ENCODE measurements around the gene SLCO4A1.
A peak's percentile ranks its signal among the peaks of the same experiment; 100 is the strongest.

Gene SLCO4A1, protein sequence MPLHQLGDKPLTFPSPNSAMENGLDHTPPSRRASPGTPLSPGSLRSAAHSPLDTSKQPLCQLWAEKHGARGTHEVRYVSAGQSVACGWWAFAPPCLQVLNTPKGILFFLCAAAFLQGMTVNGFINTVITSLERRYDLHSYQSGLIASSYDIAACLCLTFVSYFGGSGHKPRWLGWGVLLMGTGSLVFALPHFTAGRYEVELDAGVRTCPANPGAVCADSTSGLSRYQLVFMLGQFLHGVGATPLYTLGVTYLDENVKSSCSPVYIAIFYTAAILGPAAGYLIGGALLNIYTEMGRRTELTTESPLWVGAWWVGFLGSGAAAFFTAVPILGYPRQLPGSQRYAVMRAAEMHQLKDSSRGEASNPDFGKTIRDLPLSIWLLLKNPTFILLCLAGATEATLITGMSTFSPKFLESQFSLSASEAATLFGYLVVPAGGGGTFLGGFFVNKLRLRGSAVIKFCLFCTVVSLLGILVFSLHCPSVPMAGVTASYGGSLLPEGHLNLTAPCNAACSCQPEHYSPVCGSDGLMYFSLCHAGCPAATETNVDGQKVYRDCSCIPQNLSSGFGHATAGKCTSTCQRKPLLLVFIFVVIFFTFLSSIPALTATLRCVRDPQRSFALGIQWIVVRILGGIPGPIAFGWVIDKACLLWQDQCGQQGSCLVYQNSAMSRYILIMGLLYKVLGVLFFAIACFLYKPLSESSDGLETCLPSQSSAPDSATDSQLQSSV

DNA sequence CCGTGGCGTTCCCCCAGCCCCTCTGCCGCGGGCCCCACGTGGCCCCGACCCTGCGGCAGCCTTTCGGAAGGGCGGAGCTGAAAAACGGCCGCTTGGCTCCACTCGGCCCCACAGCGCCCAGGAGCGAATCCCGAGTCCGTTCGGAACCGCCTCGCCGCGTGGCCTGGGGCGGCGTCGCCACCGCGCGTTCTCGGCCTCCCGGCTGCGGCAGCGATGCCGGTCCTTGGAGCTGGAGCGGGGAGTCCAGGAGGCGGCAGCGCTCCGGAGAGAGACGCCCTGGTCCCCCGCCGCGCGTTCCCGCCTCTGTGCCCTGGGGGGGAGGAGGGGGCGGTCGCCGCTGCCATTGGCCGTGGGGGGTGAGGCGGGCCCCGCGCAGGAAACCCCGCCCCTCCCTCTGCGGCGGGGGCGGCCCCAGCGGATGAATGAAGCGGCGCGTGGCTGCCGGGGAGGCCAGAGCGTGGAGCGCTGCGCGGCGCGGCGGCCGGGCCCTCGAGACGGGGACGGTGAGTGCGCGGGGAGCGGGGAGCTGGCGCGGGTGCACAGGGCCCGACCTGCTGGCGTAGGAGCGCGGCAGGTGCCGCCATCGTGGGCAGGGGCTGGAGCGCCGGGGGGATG, at the start of gene SLCO4A1:
TSS of gene SLCO4A1 (plus strand) at position 453 of the 615 bp plus-strand sequence. CDS start 13,952 bp downstream, outside the sequence.
- DNase-seq = peak; percentile 88

DNA sequence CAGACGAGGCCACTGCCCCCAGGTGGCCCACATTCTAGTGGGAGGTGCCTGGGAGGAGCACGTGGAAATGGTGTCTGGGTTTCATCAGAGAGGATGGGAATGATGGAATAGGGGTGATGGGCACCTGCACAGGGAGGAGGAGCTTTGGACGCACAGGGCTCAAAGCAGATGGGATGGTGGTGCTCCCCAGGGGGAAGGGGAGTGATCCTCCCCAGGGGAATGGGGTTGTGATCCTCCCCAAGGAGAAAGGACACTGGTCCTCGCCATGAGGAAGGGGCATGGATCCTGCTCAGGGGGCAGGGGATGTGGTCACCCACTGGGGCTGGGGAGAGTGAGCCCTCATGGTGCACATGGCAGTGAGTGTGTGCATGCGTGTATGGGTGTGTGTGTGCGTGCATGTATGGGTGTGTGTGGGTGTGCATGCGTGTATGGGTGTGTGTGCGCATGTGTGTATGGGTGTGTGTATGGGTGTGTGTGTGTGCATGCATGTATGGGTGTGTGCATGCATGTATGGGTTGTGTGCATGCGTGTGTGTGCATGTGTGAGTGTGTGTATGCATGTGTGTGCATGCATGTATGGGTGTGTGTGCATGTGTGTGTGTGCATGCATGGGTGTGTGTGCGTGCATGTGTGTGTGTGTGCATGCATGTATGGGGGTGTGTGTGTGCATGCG, 49.7 kb upstream of the SLCO4A1 start:
- no peak for DNase-seq

DNA sequence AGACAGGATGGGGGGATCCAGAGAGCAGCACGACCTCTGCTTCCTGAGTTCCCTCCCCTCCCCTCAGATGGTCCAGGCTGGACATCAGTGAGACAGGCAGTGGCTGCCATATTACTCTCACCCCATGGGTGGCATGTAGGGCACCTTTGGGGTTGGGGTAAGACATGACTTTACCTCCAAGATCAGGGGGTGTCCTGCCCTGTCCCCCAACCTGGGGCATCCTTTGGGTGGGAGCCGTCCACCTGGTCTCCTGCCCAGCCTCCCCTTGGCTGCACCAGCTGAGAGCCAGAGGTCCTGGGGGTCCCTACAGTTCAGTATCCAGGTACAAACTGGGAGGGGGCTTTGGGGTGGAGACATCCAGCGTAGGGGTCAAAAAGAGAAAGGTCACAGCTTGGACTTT, 48.7 kb upstream of the SLCO4A1 start:
- no peak for DNase-seq

DNA sequence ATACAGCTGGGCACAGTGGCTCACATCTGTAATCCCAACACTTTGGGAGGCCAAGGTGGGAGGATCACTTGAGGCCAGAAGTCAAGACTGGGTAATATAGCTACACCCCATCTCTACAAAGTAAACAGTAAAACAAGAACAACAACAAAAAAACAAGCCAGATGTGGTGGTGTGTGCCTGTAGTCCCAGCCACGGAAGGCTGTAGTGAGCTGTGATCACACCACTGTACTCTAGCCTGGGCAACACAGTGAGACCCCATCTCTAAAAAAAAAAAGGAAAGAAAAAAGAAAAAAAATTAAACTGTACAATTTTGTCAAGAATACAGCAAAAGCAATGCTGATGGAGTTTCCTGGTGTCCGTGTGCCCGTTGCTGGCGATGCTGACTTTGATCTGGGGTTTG, 47.2 kb upstream of the SLCO4A1 start:
- no peak for DNase-seq

DNA sequence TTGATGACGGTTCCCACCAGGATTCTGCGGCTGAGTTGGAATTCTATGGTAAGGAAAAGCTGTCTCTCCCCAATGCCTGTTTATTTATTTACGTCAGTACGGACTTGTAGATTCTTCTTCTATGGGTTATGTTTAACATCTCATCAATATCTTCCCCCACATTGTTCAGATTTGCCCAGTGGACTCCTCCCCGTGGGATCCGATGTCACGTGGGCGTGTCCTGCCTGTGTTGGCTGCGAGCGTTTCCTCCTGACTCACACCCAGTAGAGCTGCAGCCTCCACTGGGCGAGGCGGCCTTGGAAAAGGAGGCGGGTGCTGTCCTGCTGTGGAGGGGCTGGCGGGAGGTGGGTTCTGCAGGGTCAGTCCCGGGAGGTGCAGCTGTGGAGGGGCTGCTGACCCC, 46.8 kb upstream of the SLCO4A1 start:
- DNase-seq = no peak

DNA sequence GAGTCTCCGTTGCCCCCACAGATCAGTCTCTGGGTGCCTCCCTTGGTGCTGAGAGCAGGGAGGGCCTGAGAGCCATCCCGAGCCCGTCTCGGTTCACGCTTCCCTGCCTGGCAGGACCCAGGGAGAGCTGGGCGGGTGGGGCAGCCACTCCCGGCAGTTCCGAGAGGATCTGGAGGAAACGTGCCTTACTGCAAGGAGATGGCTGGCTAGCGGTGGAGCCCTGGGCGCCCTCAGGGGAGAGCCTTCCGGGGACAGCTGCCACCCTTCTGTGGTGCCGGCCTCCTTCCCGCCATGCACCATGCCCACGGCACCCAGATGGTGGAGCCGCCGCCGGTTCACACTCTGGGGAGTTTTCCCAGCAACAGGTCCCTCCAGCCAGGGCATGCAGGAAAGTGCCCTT, 45.8 kb upstream of the SLCO4A1 start:
- DNase-seq = no peak

DNA sequence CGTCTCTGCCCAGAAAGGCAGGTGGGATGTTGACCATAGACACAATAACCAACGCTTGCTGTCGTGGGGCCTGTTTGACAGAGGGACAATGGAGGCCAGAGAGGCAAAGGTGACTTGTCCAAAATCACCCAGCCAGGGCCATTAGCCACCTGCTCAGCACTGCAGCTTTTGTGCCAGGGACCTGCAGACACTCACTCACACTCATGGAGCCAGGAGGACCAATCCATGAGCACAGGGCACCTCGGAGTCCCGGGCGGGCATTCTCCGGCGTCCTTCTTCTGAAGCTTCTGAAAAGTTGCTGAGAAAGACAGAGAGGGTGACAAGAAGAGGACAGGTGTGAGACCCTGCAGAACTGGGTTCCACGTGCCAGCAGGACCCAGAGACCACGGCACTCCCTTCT, 45.4 kb upstream of the SLCO4A1 start:
- no peak for DNase-seq

DNA sequence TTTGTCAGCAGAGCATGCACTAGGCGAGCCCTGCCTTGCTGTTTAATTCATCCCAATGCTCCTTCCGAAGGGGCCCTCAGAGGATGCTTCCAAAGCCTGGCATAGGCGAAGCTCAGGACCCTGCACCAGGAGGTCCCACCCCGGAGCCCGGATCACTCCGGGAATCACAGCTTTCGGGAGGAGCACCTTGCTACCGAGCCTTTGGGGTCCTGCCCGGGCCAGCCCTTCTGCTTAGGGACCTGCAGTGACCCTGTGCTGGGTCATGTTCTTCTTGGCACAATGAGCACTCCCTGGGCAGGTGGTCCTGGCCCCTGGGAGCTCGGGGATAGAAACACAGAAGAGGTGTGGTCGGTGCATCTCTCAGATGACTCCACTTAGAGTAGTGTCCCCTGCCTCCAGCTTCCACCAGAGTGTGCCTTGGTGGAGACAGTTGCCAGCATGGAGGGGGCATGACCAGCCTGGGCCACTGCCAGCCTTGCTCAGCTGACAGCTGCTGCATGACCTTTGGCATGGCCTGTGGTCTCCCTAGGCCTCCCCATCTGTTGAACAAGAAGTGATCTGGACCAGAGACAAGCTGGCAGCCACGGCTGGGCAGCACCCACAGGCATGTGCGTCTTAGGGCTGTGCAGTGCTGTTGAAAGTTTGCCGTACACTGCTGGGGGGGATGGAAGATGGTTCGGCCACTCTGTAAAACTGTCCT, 44.7 kb upstream of the SLCO4A1 start:
- no peak for DNase-seq

DNA sequence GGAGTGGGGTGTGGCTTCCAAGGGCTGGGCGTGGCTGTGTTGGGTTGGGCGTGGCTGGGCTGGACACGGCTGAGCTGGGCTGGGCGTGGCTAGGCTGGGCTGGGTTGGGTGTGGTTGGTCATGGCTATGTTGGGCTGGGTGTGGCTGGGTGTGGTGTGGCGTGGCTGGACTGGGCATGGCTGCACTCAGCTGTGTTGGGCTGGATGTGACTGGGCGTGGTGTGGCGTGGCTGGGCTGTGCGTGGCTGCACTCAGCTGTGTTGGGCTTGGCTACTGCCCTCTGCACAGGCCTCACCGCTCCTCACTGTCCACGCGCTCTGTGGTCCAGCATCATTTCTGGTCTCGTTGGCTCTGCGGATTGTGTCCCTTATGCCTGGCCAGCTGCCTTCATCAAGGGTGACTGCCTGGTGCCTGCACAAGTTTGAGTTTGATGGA, 43.5 kb upstream of the SLCO4A1 start:
- no peak for DNase-seq

DNA sequence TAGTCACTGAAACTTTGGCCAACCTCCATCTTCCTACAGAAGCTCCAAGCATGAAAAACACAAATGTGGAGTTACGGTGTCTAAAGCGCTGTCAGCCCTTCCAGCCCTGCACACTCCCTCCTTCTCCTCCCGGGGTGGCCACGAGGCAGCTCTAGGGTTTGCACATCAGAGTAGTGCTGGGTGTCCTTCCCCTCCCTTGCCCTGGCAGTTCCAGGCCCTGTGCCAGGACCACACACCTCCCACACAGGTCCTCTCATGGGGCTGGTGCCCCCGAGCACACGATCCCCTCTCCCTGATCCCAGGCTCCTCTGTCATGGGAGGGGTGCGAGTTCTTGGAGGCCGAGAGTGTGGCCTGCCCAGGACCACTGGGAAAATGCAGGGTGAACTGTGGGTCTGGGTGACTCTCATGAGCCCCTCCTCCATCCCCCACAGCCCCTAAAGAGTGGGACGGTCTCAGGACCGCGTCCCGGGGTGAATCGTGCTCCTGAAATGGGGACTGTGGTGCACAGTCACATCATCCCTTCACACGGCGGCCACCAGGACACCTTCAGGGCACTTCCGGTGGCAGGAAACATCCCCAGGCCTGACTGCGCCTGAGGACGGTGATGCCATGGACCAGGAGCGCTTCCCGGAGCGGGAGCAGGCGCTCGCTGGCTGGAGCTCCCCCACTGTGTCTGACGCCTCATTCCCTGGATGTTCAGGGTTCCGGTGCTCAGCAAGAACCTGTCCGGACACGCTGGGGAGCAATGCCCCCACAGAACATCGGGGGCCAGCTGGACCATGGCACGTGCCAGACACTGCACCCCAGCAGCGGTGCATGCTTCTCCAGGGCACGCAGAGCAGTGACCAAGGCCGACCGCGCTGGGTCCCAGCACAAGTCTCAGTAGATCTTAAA, 42.8 kb upstream of the SLCO4A1 start:
- no peak for DNase-seq

DNA sequence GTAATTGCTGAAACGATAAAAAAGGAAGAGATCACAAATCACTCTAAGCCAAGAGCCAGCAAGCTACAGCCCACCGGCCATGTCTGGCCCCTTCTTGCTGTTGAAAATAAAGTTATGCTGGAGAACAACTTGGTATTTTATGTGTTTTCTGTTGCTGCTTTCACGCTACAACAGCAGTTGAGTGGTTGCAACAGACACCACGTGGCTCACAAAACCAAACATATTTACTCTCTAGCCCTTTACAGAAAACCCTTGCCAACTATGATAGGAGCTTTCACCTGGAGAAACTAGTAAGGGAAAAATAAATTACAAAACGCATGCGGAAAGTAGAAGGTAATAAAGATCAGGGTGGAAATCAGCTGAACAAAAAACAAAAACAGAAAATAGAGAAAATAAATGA, 41.1 kb upstream of the SLCO4A1 start:
- no peak for DNase-seq

DNA sequence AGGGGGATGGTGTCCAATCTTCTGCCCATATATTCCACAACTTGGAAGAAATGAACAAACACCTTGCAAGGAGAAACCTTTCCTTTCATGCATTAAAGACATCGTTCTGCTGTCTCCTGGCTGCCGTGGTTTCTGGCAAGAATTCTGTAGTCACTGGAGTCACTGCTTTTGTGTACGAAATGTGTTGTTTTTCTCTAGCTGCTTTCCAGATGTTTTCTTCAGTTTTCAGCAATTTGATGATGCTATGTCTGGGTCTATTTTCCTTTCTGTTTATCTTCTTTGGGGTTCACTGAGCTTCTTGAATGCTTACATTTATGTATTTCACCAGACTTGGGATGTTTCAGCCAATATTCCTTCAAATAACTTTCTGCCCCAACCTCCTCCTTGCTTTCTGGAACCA, 40.6 kb upstream of the SLCO4A1 start:
- no peak for DNase-seq

DNA sequence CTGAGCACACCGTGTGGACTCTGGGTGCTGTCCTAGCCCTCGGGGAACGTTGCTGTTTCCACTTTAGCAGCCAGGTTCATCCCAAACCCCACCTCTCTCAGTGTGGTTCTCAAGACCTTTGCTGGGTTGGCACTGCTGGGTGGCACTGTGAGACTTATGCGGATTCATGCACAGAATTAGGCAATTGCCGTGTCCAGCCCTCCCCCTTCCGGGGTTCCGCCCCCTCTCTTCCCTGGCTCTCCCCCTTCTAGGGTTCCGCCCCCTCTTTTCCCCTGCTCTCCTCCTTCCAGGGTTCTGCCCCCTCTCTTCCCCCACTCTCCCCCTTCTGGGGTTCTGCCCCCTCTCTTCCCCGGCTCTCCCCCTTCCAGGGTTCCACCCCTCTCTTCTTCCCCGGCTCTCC, 39.8 kb upstream of the SLCO4A1 start:
- peak; percentile 48 for DNase-seq

DNA sequence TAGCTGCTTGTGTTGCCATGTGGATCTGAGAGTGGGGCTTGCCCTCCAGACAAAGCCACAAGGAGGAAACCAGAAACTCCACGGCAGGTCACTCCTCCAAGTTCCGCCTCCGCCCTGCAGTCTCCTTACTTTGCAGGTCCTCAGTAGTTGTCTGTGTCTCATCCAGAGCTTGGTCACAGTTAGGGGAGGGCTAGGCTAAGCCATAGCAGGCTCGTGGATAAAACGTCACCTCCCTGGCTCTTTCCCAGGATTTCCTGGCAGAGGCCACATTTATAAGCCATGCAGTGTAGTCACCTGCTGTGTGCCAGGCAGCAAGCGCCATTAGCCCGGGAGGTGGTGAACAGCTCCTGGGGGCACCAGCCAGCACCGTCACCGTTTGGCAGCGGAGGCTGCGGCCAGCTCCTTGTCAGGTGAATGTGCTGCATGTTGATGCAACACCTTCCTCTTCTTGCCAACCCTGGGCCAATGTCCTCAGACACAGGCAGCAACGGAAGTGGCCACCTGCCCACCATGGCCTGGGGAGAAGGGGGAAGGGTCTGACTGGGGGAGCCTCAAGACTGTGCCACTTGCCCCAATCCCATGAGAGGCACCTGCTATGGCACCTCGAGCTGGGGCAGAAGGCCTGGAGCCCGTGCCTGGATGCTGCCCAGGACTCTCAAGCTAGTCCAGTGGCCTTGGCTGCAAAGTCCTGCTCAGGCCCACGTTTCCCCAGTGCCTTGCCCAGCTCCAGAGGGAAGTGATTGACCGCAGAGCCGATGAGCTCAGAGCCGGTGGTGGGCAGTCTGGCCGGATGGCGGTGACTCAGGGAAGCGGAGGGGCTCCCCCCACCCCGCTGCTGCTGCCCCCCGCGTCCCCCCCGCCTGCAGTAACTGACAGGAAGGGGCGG, 39.0 kb upstream of the SLCO4A1 start:
- DNase-seq = peak; percentile 66

DNA sequence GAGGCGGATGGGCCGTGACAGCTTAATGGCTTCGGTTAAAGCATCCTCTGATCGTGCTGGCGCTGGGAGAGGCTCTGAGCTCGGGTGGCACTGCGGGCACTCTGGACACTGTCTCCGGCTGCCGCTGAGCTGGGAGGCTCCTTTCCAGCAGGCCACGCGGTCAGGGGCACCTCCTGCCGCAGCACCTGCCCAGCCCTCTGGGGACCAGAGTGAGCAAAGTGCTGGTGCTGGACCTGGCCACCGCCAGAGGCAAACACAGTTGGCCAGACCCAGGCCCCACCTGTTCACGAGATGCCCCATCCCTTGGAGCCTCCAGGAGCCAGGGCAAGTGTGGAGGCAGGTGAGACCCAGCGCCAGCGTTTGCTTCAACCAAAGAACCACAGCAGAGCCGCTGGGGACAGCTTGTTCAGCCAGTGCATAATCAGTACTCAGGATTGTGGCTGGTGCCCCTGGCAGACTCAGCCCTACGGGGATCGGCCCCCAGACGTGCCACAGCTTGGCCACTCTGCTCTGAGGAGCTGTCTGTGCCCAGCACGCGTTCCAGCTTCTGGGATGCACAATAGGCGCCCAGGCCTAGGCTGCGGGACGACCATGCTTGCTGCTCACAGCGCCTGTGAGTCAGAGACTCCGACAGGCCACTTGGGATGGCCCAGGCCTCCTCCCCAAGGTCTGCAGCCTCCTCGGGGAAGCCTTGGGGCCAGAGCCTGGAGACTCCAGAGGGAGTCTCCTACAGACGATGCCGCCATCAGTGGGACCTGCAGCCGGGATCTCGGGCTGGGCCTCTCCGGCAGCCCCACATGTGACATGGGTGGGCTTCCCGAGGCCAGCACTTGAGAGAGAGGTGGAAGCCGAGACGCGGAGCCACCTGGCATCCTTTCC, 38.2 kb upstream of the SLCO4A1 start:
- no peak for DNase-seq

DNA sequence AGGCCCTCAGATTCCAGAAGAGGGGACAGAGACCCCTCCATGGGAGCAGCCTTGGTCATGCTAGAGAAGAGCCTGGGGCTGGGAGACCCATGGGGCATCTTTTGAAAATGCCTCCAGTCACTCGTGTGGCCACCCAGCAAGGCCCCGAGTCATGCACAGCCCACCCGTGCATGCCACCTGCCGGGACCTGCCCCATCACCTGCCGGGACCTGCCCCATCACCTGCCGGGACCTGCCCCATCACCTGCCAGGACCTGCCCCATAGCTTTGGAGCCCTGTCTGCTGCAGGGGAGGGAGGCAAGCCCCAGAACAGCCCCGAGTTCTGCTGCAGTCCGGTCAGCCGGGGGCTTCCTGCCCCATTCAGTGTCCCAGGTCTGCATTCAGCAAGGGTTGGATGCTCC, 37.5 kb upstream of the SLCO4A1 start:
- no peak for DNase-seq

DNA sequence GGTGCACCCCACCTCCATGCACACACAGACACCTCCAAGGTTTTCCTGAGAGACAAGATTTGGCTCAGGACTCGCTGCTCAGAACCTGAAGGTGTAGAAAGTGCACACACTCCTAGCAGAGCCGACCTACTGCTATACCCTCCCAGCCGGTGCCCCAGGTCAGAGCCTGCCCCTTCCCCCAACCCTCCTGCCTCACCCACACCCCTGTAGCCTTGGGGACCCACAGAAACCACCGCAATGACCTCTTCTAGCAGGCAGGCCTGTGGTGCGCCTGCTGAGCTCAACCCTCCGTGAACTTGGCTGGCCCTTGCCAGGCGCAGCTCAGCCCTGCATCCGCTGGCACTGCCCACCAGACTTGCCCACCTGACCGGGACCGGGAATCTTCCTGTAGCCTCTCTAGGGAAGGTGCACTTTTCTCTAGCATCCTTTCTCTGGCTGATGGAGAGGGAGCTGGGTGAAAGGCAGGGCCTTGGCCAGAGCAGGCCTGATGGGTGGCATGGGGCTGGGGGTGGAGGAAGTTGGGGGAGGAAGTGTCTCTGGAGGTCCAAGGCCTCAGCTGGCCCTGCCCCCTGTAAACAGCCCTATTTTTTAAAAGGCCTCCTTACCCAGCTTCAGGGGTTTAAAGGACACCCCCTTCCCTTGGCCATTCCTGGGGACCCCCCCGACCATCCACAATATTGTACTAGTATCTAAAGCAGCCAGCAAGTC, 36.9 kb upstream of the SLCO4A1 start:
- DNase-seq = no peak

DNA sequence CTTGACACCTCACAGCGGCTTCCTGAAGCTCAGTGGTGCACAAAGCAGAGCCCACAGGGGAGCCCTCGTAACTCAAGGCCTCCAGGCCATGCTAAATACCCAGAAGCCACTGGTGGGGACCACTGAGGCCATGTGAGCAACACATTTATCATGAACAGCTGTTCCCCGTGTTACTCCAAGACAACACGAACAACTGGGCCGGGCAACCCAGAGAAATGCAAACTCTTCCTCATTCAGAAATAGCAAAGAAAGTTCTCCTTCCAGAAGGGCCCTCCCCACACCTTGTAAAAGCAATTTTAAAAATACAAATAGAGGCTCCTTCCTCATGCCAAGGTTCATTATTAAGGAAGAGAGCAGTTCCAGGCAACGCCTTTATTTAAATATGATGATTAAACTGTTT, 36.3 kb upstream of the SLCO4A1 start:
- no peak for DNase-seq

All from activated CD4-positive, CD25-positive, alpha-beta regulatory T cell treated with anti-CD3 and anti-CD28 coated beads, Interleukin-2, amount 50 U/mL, for 72 hours (primary cell).